ENCODE measurements around the gene DAG1. TPM values are rescaled to one million over a fixed set of nuclear protein-coding genes. Genes with fewer than 3 reads are reported as not detected.
A peak's percentile ranks its signal among the peaks of the same experiment; 100 is the strongest.

The DAG1 gene
- 36.5 and 36.8 TPM in 2 replicates for total RNA-seq (2021)
- Bru-seq, nascent RNA = percentile 62 among the genes with signal in this experiment
- BruChase-seq, experiment 1, labeled RNA remaining after a 2-hour chase = percentile 65 among the genes with signal in this experiment
- BruChase-seq, experiment 2, labeled RNA remaining after a 6-hour chase = percentile 85 among the genes with signal in this experiment
- long read RNA-seq, full-length matches to known transcripts = 4 of 21 reads
- long read RNA-seq, partial matches to known transcripts = 0 of 21 reads
- long read RNA-seq, other reads (novel, unspliced or antisense) = 17 of 21 reads

DNA sequence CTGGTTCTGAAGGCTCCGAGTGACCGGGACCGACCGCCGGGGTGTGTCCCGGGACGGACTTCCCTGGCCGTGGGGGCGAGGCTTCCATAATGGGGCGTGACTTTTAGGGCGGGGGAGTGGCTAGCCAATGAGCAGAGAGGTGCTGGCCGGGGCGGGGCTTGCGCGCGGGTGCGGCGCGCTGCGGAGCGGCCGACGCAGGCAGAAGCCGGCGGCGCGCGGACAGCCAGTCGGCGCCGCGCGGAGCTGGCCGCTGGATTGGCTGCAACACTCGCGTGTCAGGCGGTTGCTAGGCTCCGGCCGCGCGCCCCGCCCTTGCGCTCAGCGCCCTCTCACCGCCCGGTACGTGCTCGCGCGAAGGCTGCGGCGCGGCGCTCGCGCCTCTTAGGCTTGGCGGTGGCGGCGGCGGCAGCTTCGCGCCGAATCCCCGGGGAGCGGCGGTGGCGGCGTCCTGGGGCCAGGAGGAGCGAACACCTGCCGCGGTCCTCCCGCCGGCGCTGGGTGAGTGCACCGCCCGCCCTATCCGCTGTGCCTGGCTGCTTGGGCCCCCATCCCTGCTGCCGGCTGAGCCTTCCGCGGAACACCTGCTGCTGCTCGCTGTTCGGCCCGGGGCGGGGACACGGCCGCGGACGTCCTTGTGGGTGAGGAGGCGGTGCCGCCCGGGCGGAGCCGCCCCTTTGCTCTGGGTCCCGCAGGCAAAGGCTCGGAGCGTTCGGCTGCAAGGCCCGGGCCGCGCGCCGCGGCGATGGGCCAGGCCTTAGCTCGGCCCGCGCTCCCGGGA is at the start of gene DAG1:
Gene DAG1, plus strand, starts transcription at position 332 of the 778 bp plus-strand sequence. CDS start 40,268 bp downstream, outside the sequence.
- no peaks in the 10 kb centered on the region for H3K9me3 ChIP-seq (ENCODE audit: low read depth, low read length, poor library complexity, severe bottlenecking)
- intact Hi-C loops (cut with micrococcal nuclease; ENCODE audit: unreplicated experiment) = no loop called here
- H3K4me1 ChIP-seq (ENCODE audit: insufficient read depth, low read length, poor library complexity, severe bottlenecking) = no peaks in the 10 kb centered on the region
- peak within 1 kb of the TSS; percentile 76 for H3K4me3 ChIP-seq (ENCODE audit: low read depth, low read length, poor library complexity, severe bottlenecking)
- peak; percentile 94 for DNase-seq (ENCODE audit: low spot score)
- H3K27ac ChIP-seq (ENCODE audit: low read depth, low read length, poor library complexity, severe bottlenecking) = peak within 1 kb of the TSS; percentile 91
- no peak for TF ChIP-seq EZH2 (IDR thresholded peaks at IDR 0.05; ENCODE audit: borderline replicate concordance, low read depth, low read length, poor library complexity, severe bottlenecking)
- TF ChIP-seq, protein P1, sequence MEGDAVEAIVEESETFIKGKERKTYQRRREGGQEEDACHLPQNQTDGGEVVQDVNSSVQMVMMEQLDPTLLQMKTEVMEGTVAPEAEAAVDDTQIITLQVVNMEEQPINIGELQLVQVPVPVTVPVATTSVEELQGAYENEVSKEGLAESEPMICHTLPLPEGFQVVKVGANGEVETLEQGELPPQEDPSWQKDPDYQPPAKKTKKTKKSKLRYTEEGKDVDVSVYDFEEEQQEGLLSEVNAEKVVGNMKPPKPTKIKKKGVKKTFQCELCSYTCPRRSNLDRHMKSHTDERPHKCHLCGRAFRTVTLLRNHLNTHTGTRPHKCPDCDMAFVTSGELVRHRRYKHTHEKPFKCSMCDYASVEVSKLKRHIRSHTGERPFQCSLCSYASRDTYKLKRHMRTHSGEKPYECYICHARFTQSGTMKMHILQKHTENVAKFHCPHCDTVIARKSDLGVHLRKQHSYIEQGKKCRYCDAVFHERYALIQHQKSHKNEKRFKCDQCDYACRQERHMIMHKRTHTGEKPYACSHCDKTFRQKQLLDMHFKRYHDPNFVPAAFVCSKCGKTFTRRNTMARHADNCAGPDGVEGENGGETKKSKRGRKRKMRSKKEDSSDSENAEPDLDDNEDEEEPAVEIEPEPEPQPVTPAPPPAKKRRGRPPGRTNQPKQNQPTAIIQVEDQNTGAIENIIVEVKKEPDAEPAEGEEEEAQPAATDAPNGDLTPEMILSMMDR (conservative IDR thresholded peaks at IDR 0.05; ENCODE audit: low read depth, low read length) = no peak
- no peaks in the 10 kb centered on the region for H3K27me3 ChIP-seq (replicated peaks; ENCODE audit: insufficient read depth, low read depth, low read length, poor library complexity)
- POLR2A ChIA-PET (ENCODE audit: low non-redundant PET) = interaction anchor here (0.6 kb wide), 1 partner anchor 441 kb away, joined by 4 read pairs; no protein-coding TSS in a partner anchor
- CTCF ChIA-PET = interaction anchor here (0.6 kb wide), 4 partner anchors 14 to 482 kb away, joined by 3 to 4 read pairs (median 4); partner anchors contain the start of gene WDR6
- H3K36me3 ChIP-seq (ENCODE audit: insufficient read depth, low read length, poor library complexity, severe bottlenecking) = no peaks in the 10 kb centered on the region
- no TSS peak for BruUV-seq (replicated peaks)

DNA sequence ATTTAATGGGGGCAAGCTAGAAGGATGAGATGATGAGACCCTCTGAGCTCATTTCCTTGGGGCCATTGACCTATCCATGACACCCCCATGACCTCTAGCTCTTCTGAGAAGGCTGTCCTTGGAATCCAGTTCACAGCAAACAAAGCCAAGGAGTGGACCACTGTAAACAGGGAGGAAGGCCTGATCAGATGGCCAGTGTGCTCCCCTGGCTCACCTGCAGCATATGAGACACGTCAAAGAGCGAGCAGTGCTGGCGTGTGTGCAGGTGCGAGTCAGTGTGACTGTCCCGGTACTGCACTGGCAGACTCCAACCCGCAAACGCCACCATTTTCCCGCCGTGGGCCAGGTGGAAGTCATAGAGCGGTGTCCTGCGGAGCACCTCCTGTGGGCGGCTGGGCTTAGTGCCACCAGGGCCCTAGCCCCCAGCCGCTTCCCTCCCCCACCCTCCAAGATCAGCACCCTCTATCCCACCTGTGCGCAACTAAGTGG is 48.1 kb upstream of the DAG1 start:
- no peaks in the 10 kb centered on the region for H3K4me1 ChIP-seq (ENCODE audit: insufficient read depth, low read length, poor library complexity, severe bottlenecking)
- H3K27ac ChIP-seq (ENCODE audit: low read depth, low read length, poor library complexity, severe bottlenecking) = no peak overlapping the region
- TF ChIP-seq, protein P1 (conservative IDR thresholded peaks at IDR 0.05; ENCODE audit: low read depth, low read length) = no peak
- TF ChIP-seq EZH2 (IDR thresholded peaks at IDR 0.05; ENCODE audit: borderline replicate concordance, low read depth, low read length, poor library complexity, severe bottlenecking) = no peak
- H3K9me3 ChIP-seq (ENCODE audit: low read depth, low read length, poor library complexity, severe bottlenecking) = no peaks in the 10 kb centered on the region
- no TSS peak for BruUV-seq (replicated peaks)
- no peaks in the 10 kb centered on the region for H3K36me3 ChIP-seq (ENCODE audit: insufficient read depth, low read length, poor library complexity, severe bottlenecking)
- ChIA-PET POLR2A (ENCODE audit: low non-redundant PET) (no interaction called here), CTCF (no interaction called here)
- H3K4me3 ChIP-seq (ENCODE audit: low read depth, low read length, poor library complexity, severe bottlenecking) = no peak overlapping the region
- no peak for DNase-seq (ENCODE audit: low spot score)
- intact Hi-C loops (cut with micrococcal nuclease; ENCODE audit: unreplicated experiment) = no loop called here
- no peaks in the 10 kb centered on the region for H3K27me3 ChIP-seq (replicated peaks; ENCODE audit: insufficient read depth, low read depth, low read length, poor library complexity)

DNA sequence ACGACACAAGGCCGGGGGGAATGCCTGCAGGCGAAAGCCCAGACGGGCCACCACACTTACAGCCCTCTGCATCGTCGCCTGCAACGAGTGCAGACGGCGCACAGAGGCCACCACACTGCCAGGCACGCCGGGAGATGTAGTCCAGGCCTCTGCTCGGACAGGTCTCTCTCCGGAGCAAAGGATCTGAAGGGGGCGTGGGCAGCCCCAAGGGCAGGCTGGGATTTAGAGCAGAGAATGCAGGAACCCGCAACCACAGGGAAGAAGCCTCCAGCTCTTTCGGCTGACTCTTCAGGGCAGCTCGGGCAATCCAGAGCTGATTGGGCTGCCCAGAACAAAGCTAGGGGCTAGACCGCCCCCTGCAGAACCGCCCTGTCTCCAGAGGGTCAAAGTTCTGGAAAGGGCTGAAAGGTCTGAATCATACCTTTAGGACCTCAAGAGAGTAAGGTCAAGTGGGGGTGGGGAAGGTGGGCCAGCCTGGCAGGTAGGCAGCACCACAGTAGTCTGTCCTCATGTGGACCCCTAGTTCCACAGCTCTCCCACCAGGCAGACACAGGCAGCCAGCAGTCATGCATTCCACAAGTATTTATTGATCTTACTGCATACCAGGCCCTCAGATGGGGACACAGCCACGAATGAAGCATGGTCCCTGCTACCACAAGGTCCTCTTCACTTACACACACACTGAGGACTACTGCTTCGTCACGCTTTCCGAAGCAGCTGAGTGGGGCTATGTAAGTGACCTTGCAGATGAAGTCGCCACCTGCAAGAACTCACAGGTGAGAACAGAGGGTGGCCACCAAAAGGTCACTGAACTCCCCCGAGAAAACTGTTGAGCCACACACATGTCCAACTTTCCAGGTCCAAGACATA is 47.5 kb upstream of the DAG1 start, which contains the start of gene AMT:
Gene AMT, minus strand, starts transcription at position 95 of the 870 bp plus-strand sequence. Its CDS starts 23 bp downstream, at position 72.
- intact Hi-C loops (cut with micrococcal nuclease; ENCODE audit: unreplicated experiment) = no loop called here
- no peak for DNase-seq (ENCODE audit: low spot score)
- ChIA-PET POLR2A (ENCODE audit: low non-redundant PET) (no interaction called here), CTCF (no interaction called here)
- BruUV-seq (replicated peaks) = no TSS peak
- Histone ChIP-seq H3K4me3 (ENCODE audit: low read depth, low read length, poor library complexity, severe bottlenecking) (no peak within 1 kb of the TSS), H3K27ac (ENCODE audit: low read depth, low read length, poor library complexity, severe bottlenecking) (no peak within 1 kb of the TSS), H3K36me3 (ENCODE audit: insufficient read depth, low read length, poor library complexity, severe bottlenecking) (no peaks in the 10 kb centered on the region), H3K4me1 (ENCODE audit: insufficient read depth, low read length, poor library complexity, severe bottlenecking) (no peaks in the 10 kb centered on the region), H3K27me3 (replicated peaks; ENCODE audit: insufficient read depth, low read depth, low read length, poor library complexity) (no peaks in the 10 kb centered on the region), H3K9me3 (ENCODE audit: low read depth, low read length, poor library complexity, severe bottlenecking) (no peaks in the 10 kb centered on the region)
- no peak for TF ChIP-seq EZH2 (IDR thresholded peaks at IDR 0.05; ENCODE audit: borderline replicate concordance, low read depth, low read length, poor library complexity, severe bottlenecking)
- TF ChIP-seq, protein P1 (conservative IDR thresholded peaks at IDR 0.05; ENCODE audit: low read depth, low read length) = no peak
